ENCODE results near the gene MRPS15.
"Not testable (repeated sequence)": the region's sequence is repeated elsewhere in the genome, so short reads cannot be mapped to it uniquely, and the experiment has no call there.

MRPS15 gene

GRCh38 chr1:36481091-36481490, 16.9 kb upstream of the MRPS15 start:
- TF ChIP-seq GABPA (IDR thresholded peaks at IDR 0.05; ENCODE audit: low read depth) (no peak), SPI1 (IDR thresholded peaks at IDR 0.05; ENCODE audit: borderline replicate concordance, low read depth) (no peak)
- Histone ChIP-seq H3K4me3 (replicated peaks; ENCODE audit: insufficient read depth, low read length) (peak overlapping the region; percentile 73; the same call in 1 of the 2 replicates), H3K27me3 (ENCODE audit: insufficient read depth, poor library complexity, severe bottlenecking) (no peaks in the 10 kb centered on the region), H3K27ac (replicated peaks) (no peak overlapping the region)
- no peak for DNase-seq (ENCODE audit: low read depth in 1 of 2, low spot score in 1 of 2)

DNA sequence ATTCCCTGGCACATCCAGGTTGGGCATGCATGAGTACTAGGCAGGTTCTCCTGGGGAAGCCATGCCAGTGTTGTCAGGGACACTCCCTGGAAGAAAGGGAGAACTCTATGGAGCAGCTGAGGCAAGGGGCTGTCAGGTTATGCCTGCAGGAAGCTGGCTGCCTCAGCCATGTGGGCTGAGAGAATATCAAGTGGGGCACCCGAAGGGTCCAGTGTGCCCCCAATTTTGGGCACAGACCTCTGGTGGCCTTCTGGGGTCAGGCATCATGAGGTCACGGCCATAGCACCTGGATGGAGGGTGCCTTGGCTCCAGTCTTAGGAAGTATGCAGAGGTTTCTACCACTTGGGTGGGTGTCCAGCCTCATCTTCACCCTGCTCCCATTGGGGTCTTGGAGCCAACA, 16.0 kb upstream of the MRPS15 start:
- no peak for TF ChIP-seq SPI1 (IDR thresholded peaks at IDR 0.05; ENCODE audit: borderline replicate concordance, low read depth)
- TF ChIP-seq, protein P1, sequence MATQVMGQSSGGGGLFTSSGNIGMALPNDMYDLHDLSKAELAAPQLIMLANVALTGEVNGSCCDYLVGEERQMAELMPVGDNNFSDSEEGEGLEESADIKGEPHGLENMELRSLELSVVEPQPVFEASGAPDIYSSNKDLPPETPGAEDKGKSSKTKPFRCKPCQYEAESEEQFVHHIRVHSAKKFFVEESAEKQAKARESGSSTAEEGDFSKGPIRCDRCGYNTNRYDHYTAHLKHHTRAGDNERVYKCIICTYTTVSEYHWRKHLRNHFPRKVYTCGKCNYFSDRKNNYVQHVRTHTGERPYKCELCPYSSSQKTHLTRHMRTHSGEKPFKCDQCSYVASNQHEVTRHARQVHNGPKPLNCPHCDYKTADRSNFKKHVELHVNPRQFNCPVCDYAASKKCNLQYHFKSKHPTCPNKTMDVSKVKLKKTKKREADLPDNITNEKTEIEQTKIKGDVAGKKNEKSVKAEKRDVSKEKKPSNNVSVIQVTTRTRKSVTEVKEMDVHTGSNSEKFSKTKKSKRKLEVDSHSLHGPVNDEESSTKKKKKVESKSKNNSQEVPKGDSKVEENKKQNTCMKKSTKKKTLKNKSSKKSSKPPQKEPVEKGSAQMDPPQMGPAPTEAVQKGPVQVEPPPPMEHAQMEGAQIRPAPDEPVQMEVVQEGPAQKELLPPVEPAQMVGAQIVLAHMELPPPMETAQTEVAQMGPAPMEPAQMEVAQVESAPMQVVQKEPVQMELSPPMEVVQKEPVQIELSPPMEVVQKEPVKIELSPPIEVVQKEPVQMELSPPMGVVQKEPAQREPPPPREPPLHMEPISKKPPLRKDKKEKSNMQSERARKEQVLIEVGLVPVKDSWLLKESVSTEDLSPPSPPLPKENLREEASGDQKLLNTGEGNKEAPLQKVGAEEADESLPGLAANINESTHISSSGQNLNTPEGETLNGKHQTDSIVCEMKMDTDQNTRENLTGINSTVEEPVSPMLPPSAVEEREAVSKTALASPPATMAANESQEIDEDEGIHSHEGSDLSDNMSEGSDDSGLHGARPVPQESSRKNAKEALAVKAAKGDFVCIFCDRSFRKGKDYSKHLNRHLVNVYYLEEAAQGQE (IDR thresholded peaks at IDR 0.05; ENCODE audit: insufficient replicate concordance, low read depth): no peak
- TF ChIP-seq GABPA (IDR thresholded peaks at IDR 0.05; ENCODE audit: low read depth): no peak
- TF ChIP-seq, protein P2, sequence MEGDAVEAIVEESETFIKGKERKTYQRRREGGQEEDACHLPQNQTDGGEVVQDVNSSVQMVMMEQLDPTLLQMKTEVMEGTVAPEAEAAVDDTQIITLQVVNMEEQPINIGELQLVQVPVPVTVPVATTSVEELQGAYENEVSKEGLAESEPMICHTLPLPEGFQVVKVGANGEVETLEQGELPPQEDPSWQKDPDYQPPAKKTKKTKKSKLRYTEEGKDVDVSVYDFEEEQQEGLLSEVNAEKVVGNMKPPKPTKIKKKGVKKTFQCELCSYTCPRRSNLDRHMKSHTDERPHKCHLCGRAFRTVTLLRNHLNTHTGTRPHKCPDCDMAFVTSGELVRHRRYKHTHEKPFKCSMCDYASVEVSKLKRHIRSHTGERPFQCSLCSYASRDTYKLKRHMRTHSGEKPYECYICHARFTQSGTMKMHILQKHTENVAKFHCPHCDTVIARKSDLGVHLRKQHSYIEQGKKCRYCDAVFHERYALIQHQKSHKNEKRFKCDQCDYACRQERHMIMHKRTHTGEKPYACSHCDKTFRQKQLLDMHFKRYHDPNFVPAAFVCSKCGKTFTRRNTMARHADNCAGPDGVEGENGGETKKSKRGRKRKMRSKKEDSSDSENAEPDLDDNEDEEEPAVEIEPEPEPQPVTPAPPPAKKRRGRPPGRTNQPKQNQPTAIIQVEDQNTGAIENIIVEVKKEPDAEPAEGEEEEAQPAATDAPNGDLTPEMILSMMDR (IDR thresholded peaks at IDR 0.05; ENCODE audit: insufficient read depth, low read length): no peak
- TF ChIP-seq POLR2AphosphoS5 (IDR thresholded peaks at IDR 0.05; ENCODE audit: low read depth): no peak
- no peaks in the 10 kb centered on the region for H3K27me3 ChIP-seq (ENCODE audit: insufficient read depth, poor library complexity, severe bottlenecking)
- no peak overlapping the region for H3K4me3 ChIP-seq (replicated peaks; ENCODE audit: insufficient read depth, low read length)
- DNase-seq (ENCODE audit: low read depth in 1 of 2, low spot score in 1 of 2): no peak
- H3K27ac ChIP-seq (replicated peaks): no peak overlapping the region

- DNase-seq (ENCODE audit: low read depth in 1 of 2, low spot score in 1 of 2): no peak
- TF ChIP-seq, protein P1 (IDR thresholded peaks at IDR 0.05; ENCODE audit: insufficient replicate concordance, low read depth): no peak
- no peak for TF ChIP-seq POLR2AphosphoS5 (IDR thresholded peaks at IDR 0.05; ENCODE audit: low read depth)
- no peak for TF ChIP-seq SPI1 (IDR thresholded peaks at IDR 0.05; ENCODE audit: borderline replicate concordance, low read depth)
- TF ChIP-seq GABPA (IDR thresholded peaks at IDR 0.05; ENCODE audit: low read depth): no peak
- TF ChIP-seq, protein P2 (IDR thresholded peaks at IDR 0.05; ENCODE audit: insufficient read depth, low read length): no peak
Observed at GRCh38 chr1:36479505-36480051, 15.4 kb upstream of the MRPS15 start.

DNA sequence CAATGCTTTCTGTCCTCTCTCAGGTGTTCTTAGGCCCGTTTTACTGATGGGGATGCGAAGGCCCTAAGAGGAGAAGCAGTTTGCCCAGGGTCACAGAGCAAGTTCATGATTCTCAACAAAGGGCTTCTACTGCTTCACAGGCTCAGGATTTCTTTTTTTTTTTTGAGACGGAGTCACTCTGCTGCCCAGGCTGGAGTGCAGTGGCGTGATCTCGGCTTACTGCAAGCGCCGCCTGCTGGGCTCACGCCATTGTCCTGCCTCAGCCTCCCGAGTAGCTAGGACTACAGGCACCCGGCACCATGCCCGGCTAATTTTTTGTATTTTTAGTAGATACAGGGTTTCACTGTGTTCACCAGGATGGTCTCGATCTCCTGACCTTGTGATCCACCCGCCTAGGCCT, 13.4 kb upstream of the MRPS15 start:
- not testable (repeated sequence) for DNase-seq (ENCODE audit: low read depth in 1 of 2, low spot score in 1 of 2); H3K27me3 ChIP-seq (ENCODE audit: insufficient read depth, poor library complexity, severe bottlenecking); H3K27ac ChIP-seq (replicated peaks); H3K4me3 ChIP-seq (replicated peaks; ENCODE audit: insufficient read depth, low read length)

More at GRCh38 chr1:36479505-36480051, 15.4 kb upstream of the MRPS15 start:
- H3K4me3 ChIP-seq (replicated peaks; ENCODE audit: insufficient read depth, low read length): no peak overlapping the region
- H3K27me3 ChIP-seq (ENCODE audit: insufficient read depth, poor library complexity, severe bottlenecking): no peaks in the 10 kb centered on the region
- H3K27ac ChIP-seq (replicated peaks): no peak overlapping the region

DNA sequence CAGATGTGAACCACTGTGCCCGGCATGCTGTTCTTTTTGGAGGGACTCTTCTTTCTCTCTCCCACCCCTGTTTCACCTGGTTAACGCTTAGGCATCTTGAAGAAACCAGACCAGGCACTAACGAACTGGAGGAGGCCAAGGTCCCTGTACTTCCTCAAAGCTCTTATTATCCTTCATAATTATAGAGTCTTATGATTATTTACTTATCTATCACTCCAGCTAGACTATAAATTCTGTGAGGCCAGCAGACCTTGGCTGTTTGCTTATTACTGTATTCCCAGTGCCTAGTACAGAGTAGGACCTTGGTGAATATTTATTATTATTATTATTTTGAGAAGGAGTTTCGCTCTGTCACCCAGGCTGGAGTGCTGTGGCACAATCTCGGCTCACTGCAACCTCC, 12.8 kb upstream of the MRPS15 start:
- no peak for DNase-seq (ENCODE audit: low read depth in 1 of 2, low spot score in 1 of 2)
- TF ChIP-seq, protein P1 (IDR thresholded peaks at IDR 0.05; ENCODE audit: insufficient replicate concordance, low read depth): no peak
- TF ChIP-seq SPI1 (IDR thresholded peaks at IDR 0.05; ENCODE audit: borderline replicate concordance, low read depth): no peak
- TF ChIP-seq GABPA (IDR thresholded peaks at IDR 0.05; ENCODE audit: low read depth): no peak
- TF ChIP-seq, protein P2 (IDR thresholded peaks at IDR 0.05; ENCODE audit: insufficient read depth, low read length): no peak
- no peak for TF ChIP-seq POLR2AphosphoS5 (IDR thresholded peaks at IDR 0.05; ENCODE audit: low read depth)
- no peak overlapping the region for H3K27ac ChIP-seq (replicated peaks)
- H3K27me3 ChIP-seq (ENCODE audit: insufficient read depth, poor library complexity, severe bottlenecking): no peaks in the 10 kb centered on the region
- H3K4me3 ChIP-seq (replicated peaks; ENCODE audit: insufficient read depth, low read length): no peak overlapping the region

Measured in HL-60 (cell line).